PFSK-1 (cell line): ENCODE results near the gene LSR.

Experiments used
- FOXP2 ChIP-seq: optimal IDR thresholded peaks from 2 replicates; pipeline ENCODE3; 2011; ENCODE audit warnings: borderline replicate concordance, control low read depth, inconsistent platforms; ENCODE audit not compliant: insufficient read depth; ENCODE audit errors: extremely low read length, extremely low read depth
- POLR2AphosphoS5 ChIP-seq: IDR thresholded peaks from 2 replicates; pipeline ENCODE4 v1.6.1; 2012; ENCODE audit warnings: low read depth, mild to moderate bottlenecking, control low read depth, low read length, moderate library complexity
- REST ChIP-seq, 2 experiments: IDR thresholded peaks; 2 replicates each; pipeline versions ENCODE4 v1.6.1 to v1.8.0; 2011 to 2012; ENCODE audit warnings: low read depth in 2 of 2, low read length in 2 of 2, control low read depth in 1 of 2, inconsistent platforms in 1 of 2, mild to moderate bottlenecking in 1 of 2, moderate library complexity in 1 of 2; ENCODE audit not compliant: insufficient read depth in 1 of 2
- SIN3A ChIP-seq: IDR thresholded peaks from 2 replicates; pipeline ENCODE4 v1.6.1; 2012; ENCODE audit warnings: mild to moderate bottlenecking, low read length, moderate library complexity, borderline replicate concordance; ENCODE audit not compliant: insufficient read depth
- TAF1 ChIP-seq: IDR thresholded peaks from 2 replicates; pipeline ENCODE4 v1.6.1; 2012; ENCODE audit warnings: low read length, control low read depth, borderline replicate concordance; ENCODE audit not compliant: insufficient read depth

LSR gene

DNA sequence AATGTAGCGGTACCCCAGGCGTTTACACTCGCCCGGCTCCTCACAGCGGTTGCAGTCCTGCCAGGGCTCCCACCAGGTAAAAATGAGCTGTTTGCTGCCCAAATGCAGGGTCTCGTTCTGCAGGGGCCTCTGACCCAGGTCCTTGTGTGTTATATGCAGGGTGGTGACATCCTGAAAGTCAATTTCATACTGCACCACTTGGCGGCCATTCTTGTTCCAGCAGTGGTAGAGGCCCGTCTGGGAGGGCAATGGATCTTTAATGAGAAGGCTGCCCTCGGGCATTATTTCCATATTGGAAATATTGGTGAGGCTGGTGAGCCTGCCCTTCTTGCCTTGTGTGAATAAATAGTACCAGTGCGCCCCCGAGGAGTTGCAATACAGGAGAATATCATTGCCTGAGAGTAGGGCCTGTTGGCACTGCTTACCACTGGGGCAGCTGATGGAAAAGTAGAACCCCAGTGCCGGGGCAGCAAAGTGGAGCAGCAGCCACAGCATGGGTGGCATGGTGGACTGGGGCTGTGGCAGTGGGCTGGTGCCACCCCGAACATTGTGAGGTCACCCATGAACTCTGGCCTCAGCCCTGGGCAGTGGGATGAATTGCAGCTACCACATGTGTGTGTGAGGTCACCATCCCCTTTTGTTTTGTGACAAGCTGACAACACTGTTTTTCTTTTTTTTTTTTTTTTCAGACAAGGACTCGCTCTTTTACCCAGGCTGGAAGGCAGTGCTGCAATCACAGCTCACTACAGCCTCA, 20.4 kb upstream of the LSR start, which contains the start of gene FAM187B:
TSS of gene FAM187B (minus strand) at position 563 of the 754 bp plus-strand sequence. CDS start at position 504, 59 bp downstream.
- TF ChIP-seq REST (IDR thresholded peaks at IDR 0.05; ENCODE audit: insufficient read depth in 1 of 2, low read depth in 2 of 2, low read length in 2 of 2), result no peak
- TF ChIP-seq TAF1, result no peak
- TF ChIP-seq POLR2AphosphoS5, result no peak
- TF ChIP-seq SIN3A, result no peak
- no peak for TF ChIP-seq FOXP2

GRCh38 chr19:35229601-35230000, 19.2 kb upstream of the LSR start:
- TF ChIP-seq FOXP2 (no peak), POLR2AphosphoS5 (no peak), TAF1 (no peak), SIN3A (no peak), REST (IDR thresholded peaks at IDR 0.05; ENCODE audit: insufficient read depth in 1 of 2, low read depth in 2 of 2, low read length in 2 of 2) (no peak)

GRCh38 chr19:35231956-35232645, 16.7 kb upstream of the LSR start:
- TF ChIP-seq SIN3A (no peak), FOXP2 (no peak), TAF1 (no peak), REST (IDR thresholded peaks at IDR 0.05; ENCODE audit: insufficient read depth in 1 of 2, low read depth in 2 of 2, low read length in 2 of 2) (no peak), POLR2AphosphoS5 (no peak)

- TF ChIP-seq SIN3A, result no peak
- TF ChIP-seq REST (IDR thresholded peaks at IDR 0.05; ENCODE audit: insufficient read depth in 1 of 2, low read depth in 2 of 2, low read length in 2 of 2), result no peak
- no peak for TF ChIP-seq FOXP2
Measured at GRCh38 chr19:35232912-35233311, 15.9 kb upstream of the LSR start.
